Nasal cavity respiratory epithelium epithelial cell of viscerocranial mucosa (primary cell): ENCODE results near the gene CTAG1A. TPM values are rescaled to one million over a fixed set of nuclear protein-coding genes. Genes with fewer than 3 reads are reported as not detected.

Source experiments
- total RNA-seq: library from RNA; depleted of rRNA; stranded (reverse); fragments of >200 nt; gene quantifications from 2 replicates; pipeline ENCODE4 v1.2.3, GENCODE V29; 2014

CTAG1A gene
- not detected in 2 replicates for total RNA-seq

GRCh38 chrX:154584585-154585183 is at the start of gene CTAG1A:
TSS of gene CTAG1A (plus strand) at chrX:154585133. CDS start at chrX:154585207, 74 bp downstream.

GRCh38 chrX:154546354-154547244 is 38.3 kb upstream of the CTAG1A start, which contains the start of gene G6PD:
TSS of gene G6PD (minus strand) at chrX:154546846. CDS start at chrX:154546155, 691 bp downstream.

GRCh38 chrX:154547245-154548027 is 37.5 kb upstream of the CTAG1A start, which contains the start of gene IKBKG:
TSS of gene IKBKG (plus strand) at chrX:154547620. CDS start at chrX:154552003, 4,383 bp downstream.

GRCh38 chrX:154619182-154619581 is 34.2 kb downstream of the CTAG1A start, which contains the start of gene CTAG1B:
TSS of gene CTAG1B (minus strand) at chrX:154619282. CDS start at chrX:154619218, 64 bp downstream.

Other genes with a start within 250 kb of the CTAG1A start
- 1,456 and 1,936 TPM in 2 replicates for gene FLNA, start 210.5 kb upstream of the CTAG1A start, total RNA-seq
- 19.1 and 26.7 TPM in 2 replicates for gene EMD, start 205.8 kb upstream of the CTAG1A start, total RNA-seq
- 2,212 and 2,409 TPM in 2 replicates for gene RPL10, start 186.8 kb upstream of the CTAG1A start, total RNA-seq
- 28.0 and 31.3 TPM in 2 replicates for gene DNASE1L1, start 175.9 kb upstream of the CTAG1A start, total RNA-seq
- 23.0 and 27.3 TPM in 2 replicates for gene TAFAZZIN, start 173.6 kb upstream of the CTAG1A start, total RNA-seq
- 42.0 and 109 TPM in 2 replicates for gene ATP6AP1, start 156.5 kb upstream of the CTAG1A start, total RNA-seq
- 58.1 and 69.8 TPM in 2 replicates for gene GDI1, start 148.0 kb upstream of the CTAG1A start, total RNA-seq
- 48.9 and 72.5 TPM in 2 replicates for gene FAM50A, start 141.0 kb upstream of the CTAG1A start, total RNA-seq
- 5.1 and 39.3 TPM in 2 replicates for gene PLXNA3, start 126.9 kb upstream of the CTAG1A start, total RNA-seq
- gene LAGE3, start 105.9 kb upstream of the CTAG1A start, total RNA-seq = 9.4 and 10.3 TPM in 2 replicates
- 39.6 and 40.6 TPM in 2 replicates for gene UBL4A, start 98.5 kb upstream of the CTAG1A start, total RNA-seq
- 15.4 and 30.3 TPM in 2 replicates for gene SLC10A3, start 94.5 kb upstream of the CTAG1A start, total RNA-seq
- gene FAM3A, start 68.9 kb upstream of the CTAG1A start, total RNA-seq = 24.6 and 35.1 TPM in 2 replicates
- gene G6PD, start 38.3 kb upstream of the CTAG1A start, total RNA-seq = 22.9 and 50.0 TPM in 2 replicates
- gene IKBKG, start 37.5 kb upstream of the CTAG1A start, total RNA-seq = 8.5 and 8.9 TPM in 2 replicates
- not detected in 2 replicates for gene CTAG1B, start 34.1 kb downstream of the CTAG1A start, total RNA-seq
- not detected in 2 replicates for gene CTAG2, start 68.4 kb downstream of the CTAG1A start, total RNA-seq
- gene GAB3, start 165.9 kb downstream of the CTAG1A start, total RNA-seq = under 0.01 TPM in 2 replicates
- 101 and 106 TPM in 2 replicates for gene DKC1, start 177.7 kb downstream of the CTAG1A start, total RNA-seq
- 0.34 and 4.3 TPM in 2 replicates for gene MPP1, start 220.4 kb downstream of the CTAG1A start, total RNA-seq
- not detected in 2 replicates for gene SMIM9, start 249.5 kb downstream of the CTAG1A start, total RNA-seq